CD4-positive, alpha-beta T cell treated with Interleukin-1 beta for 1 hour (primary cell): ENCODE data around the gene IQCN.

Source experiments
- DNase-seq, 2 donors: peaks; one replicate each; pipeline ENCODE4 v3.0.0-alpha.2; 2020 to 2022

Gene IQCN

DNA sequence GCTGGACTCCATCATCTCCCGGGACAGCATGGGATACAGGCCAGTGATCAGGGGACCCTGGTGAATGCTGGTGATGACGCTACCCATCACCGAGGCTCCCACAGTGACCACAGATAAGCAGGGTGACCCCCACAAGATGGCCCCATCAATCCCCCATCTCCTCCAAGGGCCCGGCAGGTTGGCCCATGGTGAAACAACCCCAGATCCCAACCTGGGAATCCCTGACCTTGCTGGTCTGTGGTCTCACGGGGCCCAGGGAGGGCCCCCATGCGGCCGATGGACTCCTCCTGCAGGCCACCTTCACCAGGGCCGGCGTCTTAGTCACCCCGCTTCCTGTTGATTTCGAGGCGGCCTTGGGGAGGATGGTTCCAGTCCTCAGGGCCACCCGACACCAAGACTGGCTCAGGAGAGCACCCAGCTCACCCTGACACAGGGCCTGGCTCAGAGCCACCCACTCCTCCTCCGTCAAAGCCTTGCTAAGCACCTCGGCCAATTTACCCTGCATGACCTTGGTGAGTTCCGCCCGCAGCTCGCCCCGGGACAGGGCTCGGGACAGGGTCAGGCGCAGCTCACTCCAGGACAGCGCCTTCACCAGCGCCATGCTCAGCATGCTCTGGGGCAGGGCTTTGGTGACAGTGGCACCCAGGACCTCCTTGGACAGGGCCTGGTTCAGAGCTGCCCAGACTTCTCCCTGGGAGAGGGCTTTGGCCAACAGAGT, 10.0 kb downstream of the IQCN start:
- no peak for DNase-seq

DNA sequence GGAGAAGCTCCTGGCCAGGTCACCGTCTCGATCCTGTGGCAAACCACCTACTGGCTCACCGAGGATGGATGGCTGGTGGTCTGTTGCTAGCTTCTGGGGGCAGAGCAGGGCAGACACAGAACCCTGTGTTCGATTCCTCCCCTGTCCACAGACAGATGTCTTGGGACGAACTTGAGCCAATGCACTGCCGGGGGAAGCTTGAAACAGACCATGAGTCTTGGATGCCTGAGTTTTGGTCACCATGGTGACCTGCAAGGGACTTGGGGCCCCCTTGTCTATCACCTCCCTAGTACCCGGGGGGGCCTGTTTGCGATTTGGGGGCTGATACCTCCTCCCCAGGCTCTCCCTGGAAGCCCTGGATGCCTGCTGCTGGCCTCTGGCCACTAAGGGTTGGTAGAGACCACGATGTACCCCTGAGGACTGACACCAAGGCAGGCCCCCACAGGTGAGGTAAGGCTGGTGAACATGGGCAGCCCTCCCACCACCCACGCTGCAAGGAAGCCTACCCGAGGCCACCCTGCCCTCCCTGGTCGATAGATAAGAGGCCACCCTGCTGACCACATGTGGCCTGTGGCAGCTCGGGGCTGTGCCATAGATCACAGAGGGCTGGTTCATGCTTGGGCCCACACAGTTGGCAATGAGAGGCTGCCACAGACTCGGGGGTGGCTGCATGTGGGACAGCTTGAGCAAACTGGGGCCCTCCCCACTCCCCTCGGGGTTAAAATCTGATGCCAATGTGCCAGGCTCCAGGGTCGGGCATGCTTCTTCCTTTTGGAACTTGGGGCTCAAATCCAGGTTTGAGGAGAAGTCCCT, 10.7 kb downstream of the IQCN start:
- no peak for DNase-seq

DNA sequence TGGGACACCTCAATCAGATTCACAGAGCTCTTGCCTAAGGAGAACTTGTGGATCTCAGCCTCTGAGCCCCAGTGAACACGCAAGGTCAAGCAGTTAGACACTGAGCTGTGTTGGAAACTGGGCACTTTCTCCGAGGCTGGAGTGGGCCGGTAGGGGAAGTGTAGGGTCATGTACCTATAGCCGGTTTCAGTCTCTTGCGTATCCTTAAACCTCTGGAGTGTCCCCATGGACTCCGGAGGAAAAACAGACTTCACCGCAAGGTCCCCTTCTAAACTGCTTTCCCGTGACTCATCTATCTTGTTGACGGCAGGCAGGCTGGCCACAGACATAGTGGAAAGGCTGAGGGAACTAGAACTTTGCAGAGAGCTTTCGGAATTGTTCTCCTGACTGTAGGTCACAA, 11.3 kb downstream of the IQCN start:
- DNase-seq: no peak

DNA sequence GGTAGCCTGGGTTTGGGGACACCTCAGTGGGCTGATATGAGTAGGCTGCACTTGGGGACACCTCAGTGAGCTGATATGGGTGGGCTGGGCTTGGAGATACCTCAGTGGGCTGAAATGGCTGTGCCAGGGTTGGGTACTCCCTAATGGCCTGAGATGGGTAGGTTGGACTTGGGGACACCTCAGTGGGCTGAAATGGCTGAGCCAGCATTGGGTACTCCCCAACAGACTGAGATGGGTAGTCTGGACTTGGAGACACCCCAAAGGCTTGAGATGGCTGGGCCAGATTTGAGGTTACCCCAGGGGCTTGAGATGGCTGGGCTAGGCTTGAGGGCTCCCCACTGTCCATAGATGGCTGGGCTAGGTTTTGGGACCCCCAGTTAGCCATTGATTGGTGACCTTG, 12.1 kb downstream of the IQCN start:
- peak in 1 of 2 donors; percentile 2 for DNase-seq

DNA sequence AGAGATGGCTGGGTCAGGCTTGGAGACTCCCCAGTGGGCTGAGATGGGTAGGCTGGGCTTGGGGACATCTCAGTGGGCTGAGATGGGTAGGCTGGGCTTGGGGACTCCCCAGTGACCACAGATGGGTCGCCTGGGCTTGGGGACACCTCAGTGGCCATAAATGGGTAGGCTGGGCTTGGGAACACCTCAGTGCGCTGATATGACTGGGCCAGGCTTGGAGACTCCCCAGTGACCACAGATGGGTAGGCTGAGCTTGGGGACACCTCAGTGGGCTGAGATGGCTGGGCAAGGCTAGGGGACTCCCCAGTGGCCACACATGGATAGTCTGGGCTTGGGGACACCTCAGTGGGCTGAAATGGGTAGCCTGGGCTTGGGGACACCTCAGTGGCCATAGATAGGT, 12.8 kb downstream of the IQCN start:
- no peak for DNase-seq

DNA sequence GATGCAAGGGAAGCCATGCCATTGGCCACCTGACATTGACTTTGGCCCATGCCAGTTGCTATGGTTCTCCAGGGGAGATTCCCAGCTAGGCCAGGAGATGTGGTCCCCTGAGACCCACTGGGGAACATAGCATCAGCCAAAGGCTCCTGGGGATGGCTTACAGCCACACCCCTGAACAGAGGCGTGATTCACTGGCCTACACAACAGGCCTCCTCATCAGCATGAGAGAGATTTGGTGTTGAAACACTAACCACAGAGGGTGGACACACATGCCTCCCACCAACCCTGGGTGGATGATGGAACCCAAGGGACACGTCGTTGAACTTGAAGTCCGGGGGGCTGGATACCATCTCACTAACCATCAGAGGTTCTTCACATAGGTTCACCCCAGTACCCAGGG, 14.4 kb downstream of the IQCN start:
- DNase-seq: peak in 1 of 2 donors; percentile 21

DNA sequence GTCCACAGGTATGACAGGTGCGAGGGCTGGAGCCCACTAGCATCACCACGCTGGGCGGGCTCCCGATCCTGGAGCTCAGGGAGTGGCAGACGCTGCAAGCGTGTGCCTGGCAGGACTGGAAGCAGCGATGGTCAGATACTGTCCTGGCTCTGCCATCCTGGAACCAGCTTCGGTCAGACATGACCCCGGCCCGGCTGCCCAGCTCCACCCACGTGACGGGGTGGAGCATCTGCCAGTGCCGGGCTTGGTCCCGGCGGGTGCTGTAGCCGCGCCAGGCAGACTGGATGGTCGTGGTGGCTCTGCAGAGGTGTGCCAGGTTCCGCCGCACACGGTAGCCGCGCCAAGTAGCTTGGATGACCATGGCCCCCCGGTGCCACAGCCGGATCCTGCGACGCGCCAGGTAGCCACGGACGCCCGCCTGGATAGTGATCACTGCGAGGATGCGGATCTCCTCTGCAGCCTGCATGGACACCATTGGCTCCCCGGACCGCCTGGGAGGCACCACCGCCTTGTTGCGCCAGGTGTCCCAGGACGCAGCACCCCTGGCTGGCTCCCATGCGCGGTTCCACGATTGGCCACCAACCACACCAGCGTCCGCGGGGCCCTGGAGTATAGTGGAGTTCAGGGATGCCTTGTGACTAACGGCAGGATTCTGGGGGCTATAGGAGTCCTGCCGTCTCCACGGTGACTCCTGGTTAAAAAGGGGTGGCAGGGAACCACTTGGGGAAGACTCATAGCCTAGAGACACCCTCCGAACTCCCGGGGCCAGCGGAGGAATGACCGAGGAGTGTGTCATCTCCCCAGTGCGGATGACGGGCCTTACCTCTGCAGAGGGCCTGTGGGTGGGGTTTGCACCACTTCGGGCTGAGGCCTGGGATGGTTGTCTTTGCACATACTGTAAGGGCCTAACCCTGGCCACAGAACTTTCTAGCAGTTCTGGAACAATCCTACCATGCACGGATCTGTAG, 16.5 kb downstream of the IQCN start:
- no peak for DNase-seq

DNA sequence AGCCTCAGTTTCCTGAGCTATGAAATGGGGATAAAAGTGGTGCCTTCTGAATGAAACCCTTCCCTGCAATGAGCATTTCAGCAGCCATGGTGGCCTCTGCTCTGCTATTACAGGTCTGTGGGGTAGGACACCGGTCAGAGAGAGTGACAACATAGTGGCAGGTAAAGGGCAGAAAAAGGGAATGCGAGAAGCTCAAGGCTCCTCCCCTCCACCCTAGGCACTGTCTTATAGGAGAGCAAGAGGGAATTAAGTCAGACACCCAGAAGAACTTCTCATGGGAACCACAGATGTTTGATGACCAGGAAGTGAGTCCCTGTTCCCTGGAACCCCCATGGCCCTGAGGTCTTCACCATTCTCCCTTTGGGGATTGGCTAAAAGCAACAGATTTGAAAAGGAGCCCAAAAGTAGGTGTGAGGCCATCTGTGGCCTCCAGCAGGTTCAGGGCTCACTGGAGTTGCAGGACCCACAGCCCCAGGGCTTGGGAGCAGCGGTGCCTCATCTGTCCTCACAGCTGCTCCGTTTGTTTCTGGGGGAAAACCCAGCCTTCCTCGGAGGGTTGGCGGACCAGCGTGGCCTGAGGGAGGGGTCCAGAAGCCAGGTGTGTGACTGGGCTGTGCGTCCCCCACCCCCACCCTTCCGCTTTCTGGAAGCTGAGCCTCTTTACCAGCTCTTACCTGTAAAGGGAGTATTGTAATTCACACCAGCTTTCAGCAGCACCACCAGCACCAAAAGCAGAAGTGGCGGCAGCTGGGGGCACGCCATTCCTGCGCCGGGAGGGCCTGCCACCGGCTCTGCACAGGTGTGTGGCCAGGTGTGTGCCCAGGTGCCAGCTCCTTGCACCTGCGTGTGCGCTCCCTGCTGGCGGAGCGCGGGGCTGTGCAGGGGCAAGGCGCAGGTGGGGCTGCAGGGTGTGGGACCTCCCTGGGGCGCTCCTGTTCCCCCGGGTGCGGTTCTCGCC, 19.4 kb downstream of the IQCN start:
- peak in 1 of 2 donors; percentile 62 for DNase-seq

DNA sequence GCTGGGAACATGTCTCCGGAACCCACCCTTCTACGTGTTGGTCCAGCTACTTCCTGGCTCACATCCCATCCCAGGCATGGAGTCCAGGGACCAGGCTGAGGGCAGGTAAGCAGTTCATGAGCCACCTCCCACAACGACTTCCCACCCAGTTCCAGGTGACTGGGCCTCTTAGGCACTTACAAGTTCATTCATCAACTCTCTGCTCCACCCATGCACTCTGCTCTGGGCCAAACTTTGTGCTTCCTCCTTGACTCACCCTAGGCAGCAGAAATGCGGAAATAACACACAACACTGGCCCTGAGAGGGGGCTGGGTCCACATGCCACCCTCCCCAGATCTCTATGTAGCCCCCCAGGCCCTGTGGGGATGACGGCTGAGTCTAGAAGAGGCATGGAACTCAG, 20.5 kb downstream of the IQCN start:
- peak in 1 of 2 donors; percentile 57 for DNase-seq

DNA sequence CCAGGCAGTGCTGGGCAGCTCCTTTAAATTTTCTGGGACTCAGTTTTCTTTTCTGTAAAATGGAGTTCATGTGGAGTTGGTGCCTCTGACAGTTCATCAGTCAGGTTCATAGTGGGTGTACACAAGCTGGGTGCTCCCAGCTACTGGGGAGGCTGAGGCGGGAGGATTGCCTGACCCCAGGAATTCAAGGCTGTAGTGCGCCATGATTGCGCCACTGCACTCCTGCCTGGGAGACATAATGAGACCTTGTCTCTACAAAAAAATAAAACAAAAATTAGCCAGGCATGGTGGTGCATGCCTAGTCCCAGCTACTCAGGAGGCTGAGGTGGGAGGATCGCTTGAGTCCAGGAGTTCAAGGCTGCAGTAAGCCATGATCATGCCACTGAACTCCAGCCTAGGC, 21.1 kb downstream of the IQCN start:
- DNase-seq: no peak

DNA sequence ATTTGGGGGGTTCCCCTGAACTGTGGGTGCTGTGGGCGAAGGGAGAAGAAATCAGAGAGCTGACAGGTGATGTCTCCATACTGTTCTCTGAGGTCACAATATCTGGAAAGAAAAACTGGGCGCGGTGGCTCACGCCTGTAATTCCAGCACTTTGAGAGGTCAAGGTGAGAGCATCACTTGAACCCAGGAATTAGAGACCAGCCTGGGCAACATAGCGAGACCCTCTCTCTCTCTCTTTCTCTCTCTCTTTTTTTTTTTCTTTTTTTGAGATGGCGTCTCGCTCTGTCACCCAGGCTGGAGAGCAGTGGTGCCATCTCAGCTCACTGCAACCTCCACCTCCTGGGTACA, 21.9 kb downstream of the IQCN start:
- no peak for DNase-seq

DNA sequence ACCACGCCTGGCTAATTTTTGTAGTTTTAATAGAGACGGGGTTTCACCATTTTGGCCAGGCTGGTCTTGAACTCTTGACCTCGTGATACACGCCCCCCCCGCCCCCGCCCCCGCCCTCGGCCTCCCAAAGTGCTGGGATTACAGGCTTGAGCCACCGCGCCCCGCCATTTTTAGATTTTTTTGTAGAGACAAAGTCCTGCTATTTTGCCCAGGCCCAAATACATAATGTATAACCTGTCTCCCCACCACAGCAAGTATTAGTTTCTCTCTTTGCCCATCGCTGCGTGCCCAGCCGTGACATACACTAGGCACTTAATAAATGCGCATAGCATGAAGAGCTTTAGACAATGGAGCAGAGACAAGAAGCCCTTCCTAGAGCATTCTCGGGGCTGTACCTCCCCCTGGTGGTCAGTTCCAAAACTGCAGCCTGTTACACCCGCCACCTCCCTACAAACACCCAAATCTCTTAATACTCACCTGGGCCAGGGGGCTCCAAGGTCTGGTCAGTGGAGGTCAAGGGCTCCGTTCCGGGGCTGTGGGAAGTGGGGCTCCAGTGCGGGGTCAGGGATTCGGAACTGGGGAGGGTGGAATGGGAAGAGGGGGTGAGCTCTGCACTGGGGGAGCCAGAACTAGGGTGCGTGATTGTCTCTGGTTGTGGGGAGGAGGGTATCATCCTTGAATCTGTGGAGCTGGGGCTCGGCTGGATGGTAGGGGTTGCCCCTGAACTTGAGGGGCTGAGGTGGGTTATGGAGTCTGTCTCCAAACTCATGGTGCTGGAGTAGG, 22.5 kb downstream of the IQCN start:
- peak; percentile 78 to 82 for DNase-seq

DNA sequence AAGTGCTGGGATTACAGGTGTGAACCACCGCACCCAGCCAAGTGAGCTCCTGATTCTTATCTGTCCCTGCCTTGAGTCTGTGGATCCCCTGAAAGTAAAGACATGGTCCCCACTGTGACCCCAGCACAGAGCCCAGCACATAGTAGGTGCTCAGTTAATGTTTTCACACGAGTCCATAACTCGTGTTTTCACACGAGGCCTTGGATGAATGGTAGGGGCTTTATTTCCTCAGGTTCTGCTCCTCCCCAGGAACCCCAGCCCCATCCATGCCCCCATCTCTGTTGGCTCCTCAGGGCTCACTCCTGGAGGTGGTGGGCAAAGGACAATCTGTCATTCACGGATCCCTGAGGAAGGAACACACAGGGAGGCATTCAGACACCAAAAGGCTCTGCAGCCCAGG, 24.4 kb downstream of the IQCN start:
- DNase-seq: no peak

DNA sequence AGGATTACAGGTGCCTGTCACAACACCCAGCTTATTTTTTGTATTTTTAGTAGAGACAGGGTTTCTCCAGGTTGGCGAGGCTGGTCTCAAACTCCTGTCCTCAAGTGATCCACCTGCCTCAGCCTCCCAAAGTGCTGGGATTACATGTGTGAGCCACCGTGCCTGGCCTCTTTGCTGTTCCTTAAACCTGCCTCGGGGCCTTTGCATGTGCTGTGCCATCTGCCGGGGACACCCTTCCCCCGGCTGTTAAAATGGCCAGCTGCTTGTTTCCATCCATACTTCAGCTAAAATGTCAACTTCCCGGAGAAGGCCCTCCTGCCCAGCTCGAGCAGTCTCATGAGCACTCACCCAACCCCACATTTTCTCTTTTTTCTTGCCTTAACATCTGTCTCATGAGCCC, 29.0 kb downstream of the IQCN start:
- no peak for DNase-seq

DNA sequence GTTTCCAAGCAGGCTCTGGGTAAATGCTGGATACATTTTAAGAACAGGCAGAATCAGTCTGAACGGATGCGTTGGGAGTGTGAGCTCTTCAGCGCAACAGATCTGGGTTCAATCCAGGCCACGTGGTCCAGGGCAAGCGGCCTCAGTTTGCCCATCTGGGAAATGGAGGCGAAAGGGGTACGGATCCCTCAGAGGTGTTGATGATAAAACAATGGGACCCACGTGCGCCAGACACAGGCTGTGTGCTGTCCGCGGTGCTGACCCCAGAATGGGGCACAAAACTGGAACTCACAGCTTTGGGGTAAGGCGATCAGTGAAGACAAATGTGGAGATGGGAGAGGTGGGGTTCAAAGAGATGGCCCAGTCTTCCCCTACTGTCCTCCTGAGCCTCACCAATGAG, 34.9 kb downstream of the IQCN start:
- DNase-seq: no peak

DNA sequence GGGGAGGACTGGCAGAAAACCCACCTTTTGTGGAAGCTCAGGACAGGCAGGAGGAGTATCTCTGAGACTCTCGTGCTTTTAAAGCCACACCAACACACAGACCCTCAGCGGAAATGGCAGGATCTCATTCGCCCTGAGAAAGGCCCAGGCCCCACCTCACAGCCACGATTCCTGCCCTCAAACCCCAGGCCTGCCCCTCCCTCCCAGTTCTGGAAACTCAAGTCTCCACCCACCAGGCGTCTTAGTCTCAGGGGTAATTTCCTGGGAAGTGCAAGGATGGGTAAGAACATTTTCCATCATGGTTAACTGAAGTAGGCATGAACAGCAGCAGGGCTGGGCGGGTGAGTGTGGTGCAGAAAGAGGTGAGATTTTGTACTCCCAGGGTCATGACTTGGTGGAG, 40.1 kb downstream of the IQCN start:
- no peak for DNase-seq

DNA sequence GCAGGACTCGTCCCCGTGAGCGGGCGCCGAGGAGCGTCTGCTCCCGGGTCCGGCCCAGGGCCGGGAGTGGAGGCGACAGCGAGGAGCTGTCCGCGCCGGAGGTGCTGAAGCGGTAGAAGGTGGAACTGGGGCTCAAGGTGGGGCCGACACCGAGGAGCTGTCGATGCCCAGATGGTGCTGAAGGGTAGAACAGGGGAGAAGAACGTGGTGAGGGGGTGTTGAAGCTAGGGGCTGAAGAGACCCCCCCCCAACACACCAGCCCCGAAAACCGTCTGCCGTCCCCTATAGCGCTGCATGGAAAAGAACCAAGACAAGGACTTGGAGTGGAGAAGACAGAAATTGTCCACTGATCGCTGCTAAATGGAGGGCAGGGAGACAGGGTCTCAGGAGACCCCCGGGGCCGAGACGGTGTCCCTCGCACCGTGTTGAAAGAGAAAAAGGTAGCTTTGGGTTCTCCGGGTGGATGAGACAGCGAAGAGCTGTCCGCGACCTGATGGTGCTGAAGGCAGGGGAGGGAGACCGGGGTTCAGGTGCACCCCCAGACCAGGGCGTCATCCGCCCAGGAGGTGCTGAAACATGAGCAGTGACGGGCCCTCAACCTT, 40.9 kb downstream of the IQCN start:
- peak; percentile 34 to 41 for DNase-seq

DNA sequence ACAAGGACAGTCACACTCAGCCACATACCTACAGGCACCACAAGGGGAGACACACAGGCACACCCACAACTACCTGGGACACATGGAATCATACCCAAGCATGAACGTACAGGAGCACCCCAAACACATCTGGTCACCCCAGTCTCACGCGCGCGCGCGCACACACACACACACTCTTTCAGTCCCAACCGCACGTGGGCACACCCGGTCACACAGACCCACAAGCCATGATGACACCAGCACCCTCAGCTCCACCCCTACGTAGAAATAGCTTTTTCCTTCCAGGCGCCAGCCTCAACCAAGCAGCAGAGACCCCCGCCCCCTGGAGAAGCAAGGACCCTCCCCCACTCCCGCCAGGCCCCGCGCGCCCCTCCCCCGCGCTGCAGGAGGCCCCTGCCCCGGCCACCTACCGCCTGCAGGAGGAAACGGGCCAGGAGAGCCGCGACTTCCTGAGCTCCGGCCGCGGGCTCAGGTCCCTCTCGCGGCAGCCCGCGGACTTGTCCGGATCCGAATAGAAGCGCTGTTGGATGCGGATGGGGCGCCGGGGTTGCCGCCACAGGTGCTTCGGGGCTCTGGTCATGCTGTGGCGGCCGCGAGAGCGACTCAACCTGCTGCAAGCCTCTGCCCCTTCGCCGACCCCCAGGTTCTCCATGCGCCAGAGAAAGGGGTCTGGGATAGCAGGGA, 41.6 kb downstream of the IQCN start:
- no peak for DNase-seq

DNA sequence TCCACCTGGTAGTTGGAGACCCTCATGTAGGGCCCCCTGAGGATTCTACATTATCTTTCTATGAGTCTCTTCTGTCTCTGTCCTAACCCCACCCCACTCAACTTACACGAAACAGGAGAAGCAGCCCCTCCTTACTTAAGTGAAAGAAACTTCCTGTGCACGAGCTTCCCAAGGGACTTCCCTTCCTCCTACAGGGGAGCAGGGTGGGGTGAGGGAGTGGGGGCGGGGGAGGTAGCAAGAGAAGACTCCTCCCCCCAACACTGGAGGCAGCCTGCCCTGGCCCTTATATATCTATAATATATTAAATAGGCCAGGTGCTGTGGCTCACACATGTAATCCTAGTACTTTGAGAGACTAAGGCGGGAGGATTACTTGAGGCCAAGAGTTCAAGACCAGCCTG, 42.5 kb downstream of the IQCN start:
- DNase-seq: no peak
